Uterus (tissue), 2 donors: ENCODE results near the gene SLC22A16.

Experiments
- CTCF ChIP-seq, 4 experiments: fragments of 200-600 bp in 2 of 4; fragments of 450-650 bp in 2 of 4; sonication (generic) in 2 of 4; IDR thresholded peaks; one replicate each; pipeline ENCODE4 v1.5.1; 2016 to 2019; ENCODE audit warnings: antibody characterized with exemption in 4 of 4, mild to moderate bottlenecking in 2 of 4, moderate library complexity in 1 of 4
- POLR2A ChIP-seq, 2 donors: fragments of 450-650 bp; IDR thresholded peaks; one replicate each; pipeline ENCODE4 v1.6.1; 2016; ENCODE audit warnings: antibody characterized with exemption in 2 of 2, mild to moderate bottlenecking in 1 of 2, moderate library complexity in 1 of 2

GRCh38 chr6:110400208-110400607 lies 76.2 kb downstream of the SLC22A16 start:
- no peak for TF ChIP-seq CTCF (IDR thresholded peaks at IDR 0.05)
- no peak for TF ChIP-seq POLR2A (IDR thresholded peaks at IDR 0.05)
